IgD-negative memory B cell (primary cell): ENCODE data around the gene TST. TPM values are rescaled to one million over a fixed set of nuclear protein-coding genes. Genes with fewer than 3 reads are reported as not detected.
A peak's percentile ranks its signal among the peaks of the same experiment; 100 is the strongest.

Experiments
- H3K27ac Mint-ChIP-seq, 3 donors: one replicate each; pipeline ENCODE4 v1.8.0; 2020 to 2022; ENCODE audit warnings: mild to moderate bottlenecking in 3 of 3, mixed read lengths in 3 of 3, moderate library complexity in 1 of 3
- H3K27me3 Mint-ChIP-seq: one replicate; pipeline ENCODE4 v1.8.0; 2021; ENCODE audit warnings: mixed read lengths
- H3K36me3 Mint-ChIP-seq: one replicate; pipeline ENCODE4 v1.8.0; 2020; ENCODE audit warnings: mild to moderate bottlenecking, mixed read lengths
- H3K4me1 Mint-ChIP-seq, 3 donors: one replicate each; pipeline ENCODE4 v1.8.0; 2020 to 2022; ENCODE audit warnings: mixed read lengths in 3 of 3, mild to moderate bottlenecking in 1 of 3
- H3K4me3 Mint-ChIP-seq, 4 donors: one replicate each; pipeline ENCODE4 v1.8.0; 2020 to 2022; ENCODE audit warnings: mild to moderate bottlenecking in 4 of 4, mixed read lengths in 4 of 4, moderate library complexity in 3 of 4
- H3K9me3 Mint-ChIP-seq, 3 donors: one replicate each; pipeline ENCODE4 v1.8.0; 2020 to 2021; ENCODE audit warnings: mixed read lengths in 3 of 3, mild to moderate bottlenecking in 1 of 3
- polyA plus RNA-seq: library from polyadenylated mRNA; unstranded; fragments of 300-500 nt; fragmentation: Illumina TruSeq; gene quantifications from one replicate; pipeline ENCODE4 v1.2.3, GENCODE V29; 2021

The TST gene
- polyA plus RNA-seq = 3.8 TPM

DNA sequence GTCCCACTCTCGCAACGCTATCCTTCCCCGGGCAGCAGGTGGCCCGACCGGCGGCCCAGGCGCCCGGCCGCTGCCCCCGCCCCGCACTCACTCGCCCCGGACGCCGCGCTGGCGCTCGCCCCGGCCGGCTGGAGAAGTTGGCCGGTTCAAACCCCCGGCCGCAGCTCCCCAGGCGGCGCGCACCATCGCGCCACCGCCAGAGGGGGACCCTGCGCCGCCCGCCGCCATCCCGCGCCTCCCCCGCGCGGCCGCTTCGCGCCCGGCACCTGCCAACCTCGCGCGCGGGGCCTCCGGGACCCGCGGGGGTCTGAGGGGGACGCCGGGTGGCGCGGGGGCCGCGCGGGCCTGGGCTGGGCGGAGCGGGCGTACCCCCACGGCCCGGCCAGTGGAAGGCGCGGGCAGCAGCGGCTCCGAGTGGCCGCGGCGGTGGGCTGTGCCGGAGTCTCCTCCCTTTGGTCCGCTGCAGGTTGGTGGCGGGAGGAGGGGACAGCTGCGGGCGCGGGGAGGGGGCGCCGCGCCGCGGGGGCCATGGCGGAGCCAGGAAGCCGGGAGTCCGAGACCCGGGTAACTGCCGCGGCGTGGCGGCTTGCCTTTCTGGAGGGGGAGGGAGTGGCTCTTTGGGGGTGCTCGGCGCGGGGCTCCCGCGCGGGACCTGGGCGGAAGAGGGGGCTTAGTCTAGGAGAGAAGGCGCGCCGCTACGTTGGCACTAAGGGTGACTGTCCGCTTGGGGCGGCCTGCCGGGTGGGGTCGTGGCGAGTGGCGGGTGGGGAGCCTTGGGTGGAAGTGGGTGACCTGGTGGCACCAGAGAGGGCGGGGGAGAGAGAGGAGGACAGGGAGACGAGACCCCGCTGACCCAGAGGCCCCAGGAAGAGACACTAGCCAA lies at the start of gene TST, which contains the start of gene MPST:
Gene TST, minus strand, starts transcription at position 139 of the 883 bp plus-strand sequence. CDS start 715 bp downstream, outside the sequence.
Gene MPST, plus strand, starts transcription at position 434 of the 883 bp plus-strand sequence. Its CDS starts 95 bp downstream, at position 529.
- Mint-ChIP-seq H3K36me3 (peaks cover 1% of the 10 kb centered on the region), H3K9me3 (no peaks in the 10 kb centered on the region), H3K27me3 (no peaks in the 10 kb centered on the region), H3K27ac (no peak within 1 kb of the TSS), H3K4me3 (peak within 1 kb of the TSS; percentile 84 to 96 (median 90)), H3K4me1 (peaks cover 5 to 10% (median 8%) of the 10 kb centered on the region in 3 donors)

DNA sequence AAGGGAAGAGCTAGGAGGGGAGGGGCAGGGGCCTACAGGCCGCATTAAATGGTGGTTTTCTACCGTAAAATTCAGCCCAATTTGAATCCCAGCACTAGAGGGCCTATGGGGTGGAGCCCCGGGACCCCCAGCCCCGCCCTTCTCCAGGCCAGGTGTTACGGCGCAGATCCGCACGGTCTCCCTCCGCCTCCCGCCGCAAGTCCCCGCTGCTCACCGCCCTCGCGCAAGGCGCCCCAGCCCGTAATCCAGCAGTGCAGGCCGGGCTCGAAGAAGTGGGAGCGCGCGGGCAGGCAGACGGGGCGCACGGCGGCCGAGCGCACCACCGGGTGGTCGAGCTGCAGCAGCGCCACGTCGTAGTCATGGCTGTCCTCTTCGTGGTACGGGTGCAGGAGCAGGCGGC lies 49.6 kb upstream of the TST start:
- Mint-ChIP-seq H3K36me3 (no peaks in the 10 kb centered on the region), H3K27ac (no peak overlapping the region), H3K4me1 (peaks cover 0 to 1% (median 0%) of the 10 kb centered on the region in 3 donors), H3K9me3 (no peaks in the 10 kb centered on the region), H3K27me3 (peaks cover 17% of the 10 kb centered on the region), H3K4me3 (no peak overlapping the region)

DNA sequence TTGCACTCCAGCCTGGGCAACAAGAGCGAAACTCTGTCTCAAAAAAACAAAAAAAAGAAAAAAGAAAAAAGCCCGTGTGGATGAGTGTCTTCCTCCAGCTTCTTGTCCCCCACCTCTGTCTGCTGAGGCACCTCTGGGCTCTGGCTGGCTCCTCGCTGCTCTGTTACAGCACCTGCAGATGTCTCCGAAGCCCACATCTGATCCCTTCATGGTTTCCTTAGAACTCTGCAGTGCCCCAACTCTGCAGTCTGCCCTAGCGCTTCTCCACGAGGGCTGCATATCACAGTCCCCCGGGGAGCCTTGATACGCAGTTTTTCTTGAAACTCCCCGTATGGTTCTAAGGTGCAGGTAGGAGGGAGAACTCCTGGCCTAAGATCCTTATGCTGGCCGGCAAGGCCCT lies 48.2 kb upstream of the TST start:
- Mint-ChIP-seq H3K9me3 (no peaks in the 10 kb centered on the region), H3K27ac (no peak overlapping the region), H3K4me3 (no peak overlapping the region), H3K27me3 (peaks cover 17% of the 10 kb centered on the region), H3K36me3 (peaks cover 3% of the 10 kb centered on the region), H3K4me1 (peaks cover 0 to 1% (median 0%) of the 10 kb centered on the region in 3 donors)

DNA sequence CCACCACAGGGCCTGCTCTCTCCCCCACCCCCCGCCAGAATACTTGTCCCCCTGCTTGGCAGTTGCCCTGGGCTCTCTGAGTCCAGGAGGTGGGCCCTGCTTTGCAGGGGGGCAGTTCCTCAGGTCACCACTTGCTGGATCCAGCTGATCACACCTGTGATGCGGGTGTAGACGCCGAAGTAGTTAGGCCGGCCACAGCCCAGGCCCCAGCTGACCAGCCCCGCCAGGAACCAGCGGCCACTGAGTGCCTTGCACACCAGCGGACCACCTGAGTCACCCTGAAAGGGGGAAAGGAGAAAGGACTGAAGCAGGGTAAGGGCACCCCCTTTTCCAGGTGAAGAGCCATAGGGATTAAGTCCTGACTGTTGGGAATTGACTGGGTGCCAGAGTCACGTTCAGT lies 46.7 kb upstream of the TST start:
- H3K27ac Mint-ChIP-seq = no peak overlapping the region
- no peak overlapping the region for H3K4me3 Mint-ChIP-seq
- no peaks in the 10 kb centered on the region for H3K9me3 Mint-ChIP-seq
- H3K27me3 Mint-ChIP-seq = peaks cover 17% of the 10 kb centered on the region
- H3K4me1 Mint-ChIP-seq = peaks cover 0 to 1% (median 0%) of the 10 kb centered on the region in 3 donors
- peaks cover 3% of the 10 kb centered on the region for H3K36me3 Mint-ChIP-seq

DNA sequence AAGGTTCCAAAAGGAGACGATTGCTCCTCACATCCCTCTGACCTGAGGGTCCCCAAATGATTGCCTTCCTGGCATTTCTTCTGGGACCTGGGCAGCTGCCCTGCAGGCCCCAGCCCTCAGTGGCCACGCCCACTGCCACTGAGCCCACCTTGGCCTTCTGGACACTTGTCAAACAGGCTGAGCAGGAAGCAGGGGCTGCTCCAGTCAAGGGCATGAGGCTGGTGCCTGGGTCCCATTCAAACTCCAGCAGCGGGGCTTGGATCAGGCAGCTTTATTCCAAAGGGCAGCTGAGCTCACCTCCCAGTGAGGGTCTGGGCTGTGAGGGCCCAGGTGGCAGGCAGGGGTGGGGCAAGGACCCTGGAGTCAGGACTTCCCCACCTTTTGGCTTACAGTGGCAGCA lies 45.9 kb upstream of the TST start:
- Mint-ChIP-seq H3K4me3 (no peak overlapping the region), H3K4me1 (peaks cover 0 to 1% (median 0%) of the 10 kb centered on the region in 3 donors), H3K9me3 (no peaks in the 10 kb centered on the region), H3K27me3 (peaks cover 17% of the 10 kb centered on the region), H3K36me3 (peaks cover 3% of the 10 kb centered on the region), H3K27ac (no peak overlapping the region)

DNA sequence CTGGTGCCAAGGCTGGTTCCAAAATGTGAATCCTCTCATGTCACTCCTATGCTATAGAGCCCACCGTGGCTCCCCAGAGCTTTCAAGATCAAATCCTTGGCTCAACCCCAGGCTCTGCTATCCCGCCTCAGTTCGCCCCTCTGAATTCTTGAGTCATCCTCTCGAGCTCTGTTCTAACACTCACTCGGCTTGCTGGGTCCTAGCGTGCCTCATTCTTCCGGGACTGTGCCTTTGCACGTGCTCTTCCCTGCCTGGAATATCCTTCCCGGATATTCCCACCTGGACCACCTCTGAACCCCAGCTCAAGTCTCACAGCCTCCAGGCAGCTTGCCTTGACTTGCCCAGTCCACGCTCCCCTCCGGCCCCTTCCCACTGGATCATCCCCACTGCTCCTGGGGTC lies 45.3 kb upstream of the TST start:
- Mint-ChIP-seq H3K27ac (no peak overlapping the region), H3K4me1 (peaks cover 0 to 1% (median 0%) of the 10 kb centered on the region in 3 donors), H3K27me3 (peaks cover 10% of the 10 kb centered on the region), H3K4me3 (no peak overlapping the region), H3K36me3 (peaks cover 3% of the 10 kb centered on the region), H3K9me3 (no peaks in the 10 kb centered on the region)

DNA sequence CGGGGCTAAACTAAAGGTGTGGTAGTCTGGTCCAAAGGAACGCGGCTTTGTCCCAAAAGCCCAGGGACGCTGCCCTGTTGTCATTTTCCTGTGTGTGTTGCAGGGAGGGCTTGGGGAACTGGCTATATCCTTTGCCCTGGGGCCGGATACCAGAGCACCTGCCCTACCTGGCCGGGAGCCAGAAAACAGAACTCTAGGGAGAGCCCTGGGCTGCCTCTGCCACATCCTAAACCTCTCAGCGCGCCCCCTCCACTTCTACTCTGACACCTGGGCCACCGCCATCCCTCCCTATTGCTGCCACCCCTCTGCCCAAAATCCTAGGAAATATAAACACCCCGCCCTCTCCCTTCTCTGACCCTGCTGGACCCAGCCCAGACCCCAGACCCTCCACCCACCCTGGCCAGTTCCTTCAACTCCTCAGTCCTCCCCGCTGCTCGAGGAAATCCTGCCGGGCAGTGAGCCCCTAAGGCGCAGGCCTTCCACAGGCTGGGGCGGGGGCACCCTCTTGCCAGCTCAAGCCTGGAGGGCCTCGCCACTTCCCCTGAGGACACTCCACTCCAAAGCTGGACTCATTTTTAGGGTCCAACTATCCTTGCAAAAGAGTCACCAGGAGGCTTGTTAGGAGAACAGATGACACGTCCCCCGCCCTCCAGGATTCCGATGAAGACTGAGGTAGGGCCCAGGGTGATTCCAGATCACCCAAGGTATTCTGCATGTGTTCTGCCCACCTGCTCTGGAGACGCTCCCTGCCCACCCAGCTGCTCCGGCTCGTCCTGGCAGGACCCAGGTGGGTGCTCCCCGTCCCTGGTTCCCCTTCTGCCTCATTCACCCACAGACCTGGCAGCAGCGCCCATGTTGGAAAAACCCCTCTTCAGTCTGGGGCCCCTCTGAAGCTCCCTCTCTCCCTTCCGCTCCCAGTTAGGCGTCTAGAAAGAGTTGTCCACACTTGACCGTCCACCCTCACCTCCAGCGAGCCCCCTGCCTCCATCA lies 44.5 kb upstream of the TST start:
- Mint-ChIP-seq H3K9me3 (no peaks in the 10 kb centered on the region), H3K4me1 (peaks cover 0 to 1% (median 0%) of the 10 kb centered on the region in 3 donors), H3K4me3 (no peak overlapping the region), H3K27ac (no peak overlapping the region), H3K27me3 (peaks cover 8% of the 10 kb centered on the region), H3K36me3 (peaks cover 3% of the 10 kb centered on the region)

DNA sequence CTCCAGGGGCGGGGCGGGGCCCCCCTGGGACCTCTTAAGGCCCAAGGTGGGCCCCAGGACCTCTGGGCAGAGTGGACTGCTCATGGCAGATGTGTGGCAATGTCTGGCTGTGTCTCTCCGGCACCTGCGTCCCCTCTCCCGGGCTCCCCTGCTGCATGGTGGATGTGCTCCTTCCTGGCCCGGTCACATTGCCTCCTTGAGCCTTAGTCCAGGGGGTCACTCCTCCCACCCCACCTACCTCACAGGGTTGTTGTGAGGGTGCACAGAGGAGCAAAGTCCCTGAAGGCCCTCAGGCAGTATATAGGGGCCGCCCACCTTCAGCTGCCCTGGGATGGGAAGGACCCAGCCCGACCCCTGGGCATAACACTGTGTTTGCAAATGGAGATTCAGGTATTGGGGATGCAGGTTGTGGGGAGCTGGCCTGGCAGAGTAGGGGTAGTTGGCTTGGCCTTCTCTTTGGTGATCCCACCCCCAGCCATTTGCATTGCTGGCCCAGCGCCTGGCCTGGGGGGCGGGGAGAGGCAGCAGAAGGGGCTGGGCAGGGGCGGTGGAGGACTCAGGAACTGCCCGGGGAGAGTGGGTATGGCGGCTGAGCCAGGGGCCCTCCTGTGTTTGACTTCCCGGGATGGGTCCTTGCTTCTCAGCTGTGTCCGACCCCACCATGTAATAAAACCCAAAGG lies 43.6 kb upstream of the TST start:
- Mint-ChIP-seq H3K36me3 (peaks cover 4% of the 10 kb centered on the region), H3K9me3 (no peaks in the 10 kb centered on the region), H3K27me3 (peaks cover 5% of the 10 kb centered on the region), H3K27ac (no peak overlapping the region), H3K4me1 (peaks cover 0 to 1% (median 0%) of the 10 kb centered on the region in 3 donors), H3K4me3 (no peak overlapping the region)

DNA sequence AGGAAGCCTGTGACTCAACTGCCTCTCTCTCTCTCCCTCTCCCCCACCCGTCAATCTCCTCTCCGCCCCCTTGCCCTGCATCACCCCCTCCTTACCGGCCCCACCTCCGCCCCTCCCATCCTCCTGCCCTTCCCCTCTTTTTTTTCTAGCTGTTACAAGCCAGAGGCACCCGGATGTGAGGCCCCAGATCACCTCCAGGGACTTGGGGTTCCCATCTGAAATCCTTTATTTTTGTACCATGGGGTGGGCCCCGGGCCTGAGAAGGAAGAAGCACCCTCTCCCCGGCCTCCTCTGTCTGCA lies 43.1 kb upstream of the TST start:
- Mint-ChIP-seq H3K36me3 (peaks cover 7% of the 10 kb centered on the region), H3K27ac (no peak overlapping the region), H3K9me3 (no peaks in the 10 kb centered on the region), H3K27me3 (peaks cover 3% of the 10 kb centered on the region), H3K4me1 (peaks cover 0 to 1% (median 0%) of the 10 kb centered on the region in 3 donors), H3K4me3 (no peak overlapping the region)

DNA sequence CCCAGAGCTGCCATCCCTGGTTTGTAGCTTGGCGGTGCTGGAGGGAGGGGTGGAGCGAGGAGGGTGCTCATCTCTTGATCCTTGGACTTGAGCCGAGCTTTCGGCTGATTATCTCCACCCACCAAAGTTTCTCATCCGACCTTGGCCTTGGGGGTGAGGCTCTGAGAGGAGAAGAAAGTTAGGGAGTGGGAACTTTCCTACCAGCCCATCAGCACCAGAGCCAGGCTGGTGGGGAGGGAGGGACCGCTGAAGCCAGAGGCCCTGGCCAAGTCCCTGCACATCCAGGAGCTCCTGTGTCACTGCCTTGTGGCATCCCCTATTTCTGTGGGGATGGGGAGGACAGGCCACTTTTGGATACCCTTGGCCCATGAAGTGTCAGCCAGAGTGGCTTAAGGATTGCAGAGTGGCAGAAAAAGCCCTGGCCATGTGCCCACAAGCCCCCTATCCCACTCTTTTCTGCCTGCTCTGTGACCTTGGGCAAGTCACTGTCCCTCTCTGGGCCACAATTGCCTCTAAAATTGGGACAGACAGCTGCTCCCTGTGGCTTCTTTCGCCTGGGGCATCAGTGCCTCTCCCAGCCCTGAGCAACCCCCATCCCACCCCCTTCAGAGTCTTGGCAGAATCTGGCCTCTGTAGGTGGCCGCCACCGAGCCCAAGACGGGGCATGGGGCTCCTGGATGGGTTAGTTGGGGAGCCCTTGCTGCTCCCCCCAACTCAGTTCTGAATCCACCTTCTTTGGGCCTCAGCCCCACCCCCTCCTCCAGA lies 42.5 kb upstream of the TST start:
- H3K9me3 Mint-ChIP-seq = no peaks in the 10 kb centered on the region
- no peak overlapping the region for H3K27ac Mint-ChIP-seq
- no peaks in the 10 kb centered on the region for H3K27me3 Mint-ChIP-seq
- peaks cover 7% of the 10 kb centered on the region for H3K36me3 Mint-ChIP-seq
- no peak overlapping the region for H3K4me3 Mint-ChIP-seq
- peaks cover 0 to 1% (median 0%) of the 10 kb centered on the region in 3 donors for H3K4me1 Mint-ChIP-seq

DNA sequence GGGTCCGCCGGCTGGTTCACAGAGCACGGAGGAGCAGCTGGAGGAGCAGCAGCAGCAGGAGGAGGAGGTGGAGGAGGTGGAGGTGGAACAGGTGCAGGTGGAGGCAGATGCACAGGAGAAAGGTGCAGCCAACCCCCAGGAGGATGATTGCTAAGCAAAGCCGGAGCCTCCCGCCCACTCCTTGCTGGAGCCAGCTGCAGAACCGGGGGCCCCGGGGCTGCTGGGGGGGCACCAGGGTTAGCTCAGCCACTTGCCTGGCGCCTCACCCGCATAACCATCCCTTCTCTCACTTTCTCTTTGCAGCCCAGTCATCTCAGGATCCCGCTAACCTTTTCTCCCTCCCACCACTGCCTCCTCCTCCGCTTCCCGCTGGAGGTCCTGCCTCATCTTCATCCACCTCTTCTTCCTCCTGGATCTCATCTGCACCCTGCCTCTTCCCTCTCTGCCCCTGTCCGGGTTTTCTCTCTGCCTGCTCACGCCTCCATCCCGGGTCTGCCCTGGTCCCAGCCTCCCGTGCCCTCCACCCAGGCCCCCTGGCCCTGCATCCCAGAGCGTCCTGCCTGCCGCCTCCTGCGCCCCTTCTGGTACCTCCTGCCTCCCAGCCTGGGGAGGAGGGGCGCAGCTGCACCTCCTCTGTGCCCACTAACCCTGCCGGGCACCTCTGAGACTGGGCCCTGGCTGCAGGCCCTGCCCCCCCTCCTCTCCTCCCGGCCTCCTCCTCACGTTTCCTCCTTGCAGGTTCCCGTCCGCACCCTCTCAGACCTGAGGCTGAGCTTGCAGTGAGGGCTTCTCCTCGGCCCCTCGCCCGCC lies 41.8 kb upstream of the TST start:
- Mint-ChIP-seq H3K27ac (no peak overlapping the region), H3K9me3 (no peaks in the 10 kb centered on the region), H3K4me3 (no peak overlapping the region), H3K4me1 (no peaks in the 10 kb centered on the region), H3K27me3 (no peaks in the 10 kb centered on the region), H3K36me3 (peaks cover 9% of the 10 kb centered on the region)

DNA sequence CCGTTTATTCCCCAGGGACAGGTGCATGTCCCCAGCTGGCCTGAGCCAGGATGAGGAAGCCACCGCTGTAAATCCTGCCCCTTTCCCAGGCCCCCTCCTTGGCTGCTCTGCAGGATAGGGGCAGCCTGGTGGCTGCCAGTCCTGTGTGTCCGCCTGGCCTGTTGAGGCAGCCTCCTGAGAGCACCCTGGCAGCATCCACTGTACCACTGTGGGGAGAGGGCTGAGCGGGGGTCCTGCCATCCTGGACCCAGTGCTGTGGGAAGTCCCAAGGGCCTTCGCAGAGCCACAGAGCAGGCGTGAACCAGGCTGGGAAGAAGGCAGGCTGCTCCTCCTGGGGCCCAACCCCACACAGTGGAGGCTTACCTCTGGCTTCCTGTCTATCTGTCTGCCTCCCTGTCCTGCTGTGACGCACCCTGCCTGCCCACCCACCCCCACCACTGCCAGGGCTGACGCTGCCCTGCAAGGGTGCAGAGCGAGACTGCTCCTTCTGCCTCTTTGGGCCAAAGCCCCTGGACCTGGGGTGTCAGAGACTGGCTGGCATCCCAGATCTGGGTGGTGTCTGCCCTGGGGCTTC lies 40.7 kb upstream of the TST start:
- Mint-ChIP-seq H3K36me3 (peaks cover 9% of the 10 kb centered on the region), H3K27ac (no peak overlapping the region), H3K4me1 (no peaks in the 10 kb centered on the region), H3K9me3 (no peaks in the 10 kb centered on the region), H3K27me3 (no peaks in the 10 kb centered on the region), H3K4me3 (no peak overlapping the region)

DNA sequence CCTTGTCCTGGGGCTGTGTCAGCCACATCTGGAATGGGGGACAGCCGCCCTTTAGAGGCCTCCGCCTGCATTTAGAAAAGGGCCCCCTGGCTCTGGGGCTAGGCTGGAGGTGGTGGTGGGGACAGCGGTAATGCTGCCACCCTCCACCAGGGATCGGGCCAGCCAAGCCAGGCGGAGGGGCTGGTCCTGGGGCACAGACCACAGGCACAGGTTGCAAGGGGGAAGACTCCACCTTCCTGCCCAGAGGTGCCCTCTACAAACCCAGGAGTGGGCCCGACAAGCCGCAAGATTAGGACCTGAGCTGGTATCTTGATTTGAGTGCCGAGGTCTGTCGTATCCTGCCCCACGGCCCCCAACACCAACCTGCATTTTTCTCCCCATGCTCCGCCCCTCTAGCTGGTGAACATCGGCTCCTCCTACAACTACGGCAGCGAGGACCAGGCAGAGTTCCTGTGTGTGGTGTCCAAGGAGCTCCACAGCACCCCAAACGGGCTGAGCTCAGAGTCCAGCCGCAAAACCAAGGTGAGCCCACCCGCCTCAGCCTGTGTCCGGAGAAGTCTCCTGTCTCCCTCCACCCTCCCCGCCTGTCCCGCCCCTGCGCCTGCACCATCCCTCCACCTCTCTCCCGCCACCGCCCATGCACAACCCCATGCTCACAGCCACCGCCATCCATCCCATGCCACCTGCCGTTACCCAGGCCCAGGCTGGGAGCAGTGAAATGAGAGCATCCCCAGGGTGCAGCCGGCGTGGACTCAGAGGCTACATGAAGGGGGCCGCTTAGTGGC lies 39.9 kb upstream of the TST start:
- no peaks in the 10 kb centered on the region for H3K9me3 Mint-ChIP-seq
- no peaks in the 10 kb centered on the region for H3K4me1 Mint-ChIP-seq
- peaks cover 9% of the 10 kb centered on the region for H3K36me3 Mint-ChIP-seq
- H3K27ac Mint-ChIP-seq = no peak overlapping the region
- no peaks in the 10 kb centered on the region for H3K27me3 Mint-ChIP-seq
- H3K4me3 Mint-ChIP-seq = no peak overlapping the region
